Sigmoid colon (tissue), 7 donors: ENCODE results near the gene COL17A1. TPM values are rescaled to one million over a fixed set of nuclear protein-coding genes. Genes with fewer than 3 reads are reported as not detected.

Experiments
- DNase-seq: peaks from one replicate; pipeline ENCODE4 v3.0.0-alpha.2; 2019
- H3K27ac ChIP-seq, 4 donors: fragments of 200-600 bp; sonication (generic); one replicate each; pipeline ENCODE4 v1.5.1; 2016 to 2019; ENCODE audit warnings: mild to moderate bottlenecking in 1 of 4
- H3K27me3 ChIP-seq, 3 donors: fragments of 200-600 bp; sonication (generic); one replicate each; pipeline ENCODE4 v1.5.1; 2019; ENCODE audit warnings: mild to moderate bottlenecking in 1 of 3
- H3K36me3 ChIP-seq, 4 donors: fragments of 200-600 bp; sonication (generic); one replicate each; pipeline ENCODE4 v1.5.1; 2016 to 2019
- H3K4me1 ChIP-seq, 4 donors: fragments of 200-600 bp; sonication (generic); one replicate each; pipeline ENCODE4 v1.5.1; 2017 to 2019
- H3K4me3 ChIP-seq, 4 donors: fragments of 200-600 bp; sonication (generic); one replicate each; pipeline ENCODE4 v1.5.1; 2017 to 2019; ENCODE audit warnings: mild to moderate bottlenecking in 2 of 4, moderate library complexity in 1 of 4
- H3K9me3 ChIP-seq, 4 donors: fragments of 200-600 bp in 3 of 4; sonication (generic) in 3 of 4; one replicate each; pipeline versions ENCODE4 v1.5.1 to v1.6.1; 2013 to 2019
- EP300 ChIP-seq, 4 donors: sonication (generic); formaldehyde crosslinking; IDR thresholded peaks; one replicate each; pipeline ENCODE4 v1.6.1; 2017; ENCODE audit warnings: antibody characterized with exemption in 4 of 4
- POLR2A ChIP-seq, 2 donors: fragments of 450-650 bp; IDR thresholded peaks; one replicate each; pipeline ENCODE4 v1.6.1; 2016; ENCODE audit warnings: antibody characterized with exemption in 2 of 2, mild to moderate bottlenecking in 2 of 2, moderate library complexity in 2 of 2
- POLR2AphosphoS5 ChIP-seq, 4 donors: sonication (generic); formaldehyde crosslinking; IDR thresholded peaks; one replicate each; pipeline ENCODE4 v1.6.1; 2017; ENCODE audit warnings: antibody characterized with exemption in 4 of 4
- WGBS, 2 donors: extraction: QIAGEN DNeasy Blood & Tissue Kit; methylation state at CpG; one replicate each; pipeline ENCODE4 v1.1.7; 2013; 5-methylcytosine and 5-hydroxymethylcytosine counted together
- intact Hi-C: fragments of 100-400 bp; cut with DNase I; formaldehyde crosslinking; loops from one replicate; pipeline ENCODE4 v1.15.1; 2023
- polyA plus RNA-seq, 3 donors: library from polyadenylated mRNA; stranded (reverse); fragments of 200-250 nt; gene quantifications; one replicate each; pipeline ENCODE4 v1.2.3, GENCODE V29; 2013
- total RNA-seq, 4 donors: library from RNA; depleted of rRNA; stranded (reverse); fragments of >200 nt; gene quantifications; one replicate each; pipeline ENCODE4 v1.1.0, GENCODE V29; 2016
- TF ChIP-seq, protein P1 (sequence below), 4 experiments: fragments of 450-650 bp in 3 of 4; fragments of 200-600 bp in 1 of 4; IDR thresholded peaks; one replicate each; pipeline ENCODE4 v1.5.1; 2016 to 2019; ENCODE audit warnings: antibody characterized with exemption in 4 of 4, mild to moderate bottlenecking in 3 of 4, moderate library complexity in 2 of 4
- donor health status: healthy with polysubstance abuse.
- donor health status: Bipolar disorder and iron deficiency.
- donor health status: healthy.

Gene COL17A1
- total and polyA plus RNA-seq, 7 donors, result 18.7 to 67.4 (median 24.0) TPM; not detected in 4

DNA sequence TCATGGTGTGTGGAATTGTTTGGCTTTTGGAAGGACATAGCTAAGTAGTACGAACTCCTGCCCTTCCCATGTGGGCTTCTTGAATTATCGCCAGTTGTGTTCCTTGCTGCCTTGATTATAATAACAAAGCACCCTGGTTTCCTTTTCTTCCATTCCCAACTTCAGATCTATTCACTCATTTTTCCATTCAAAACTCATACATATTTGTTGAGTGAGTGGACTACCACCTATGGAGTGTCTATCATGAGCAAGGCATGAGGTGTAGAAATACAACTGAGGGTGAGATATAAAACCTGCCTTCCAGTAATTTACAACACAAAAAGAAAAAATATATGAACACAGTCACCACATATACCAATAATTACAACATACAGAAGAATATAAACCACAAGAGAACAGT, 4.9 kb upstream of the COL17A1 start:
- TF ChIP-seq POLR2AphosphoS5 (IDR thresholded peaks at IDR 0.05), result no peak
- TF ChIP-seq, protein P1, sequence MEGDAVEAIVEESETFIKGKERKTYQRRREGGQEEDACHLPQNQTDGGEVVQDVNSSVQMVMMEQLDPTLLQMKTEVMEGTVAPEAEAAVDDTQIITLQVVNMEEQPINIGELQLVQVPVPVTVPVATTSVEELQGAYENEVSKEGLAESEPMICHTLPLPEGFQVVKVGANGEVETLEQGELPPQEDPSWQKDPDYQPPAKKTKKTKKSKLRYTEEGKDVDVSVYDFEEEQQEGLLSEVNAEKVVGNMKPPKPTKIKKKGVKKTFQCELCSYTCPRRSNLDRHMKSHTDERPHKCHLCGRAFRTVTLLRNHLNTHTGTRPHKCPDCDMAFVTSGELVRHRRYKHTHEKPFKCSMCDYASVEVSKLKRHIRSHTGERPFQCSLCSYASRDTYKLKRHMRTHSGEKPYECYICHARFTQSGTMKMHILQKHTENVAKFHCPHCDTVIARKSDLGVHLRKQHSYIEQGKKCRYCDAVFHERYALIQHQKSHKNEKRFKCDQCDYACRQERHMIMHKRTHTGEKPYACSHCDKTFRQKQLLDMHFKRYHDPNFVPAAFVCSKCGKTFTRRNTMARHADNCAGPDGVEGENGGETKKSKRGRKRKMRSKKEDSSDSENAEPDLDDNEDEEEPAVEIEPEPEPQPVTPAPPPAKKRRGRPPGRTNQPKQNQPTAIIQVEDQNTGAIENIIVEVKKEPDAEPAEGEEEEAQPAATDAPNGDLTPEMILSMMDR (IDR thresholded peaks at IDR 0.05), result no peak
- TF ChIP-seq EP300 (IDR thresholded peaks at IDR 0.05), result no peak
- no peak for TF ChIP-seq POLR2A (IDR thresholded peaks at IDR 0.05)
- Histone ChIP-seq H3K36me3 (no peaks in the 10 kb centered on the region), H3K27ac (no peak overlapping the region), H3K4me3 (no peak overlapping the region), H3K9me3 (no peaks in the 10 kb centered on the region), H3K27me3 (no peaks in the 10 kb centered on the region), H3K4me1 (no peaks in the 10 kb centered on the region)
- intact Hi-C loops, result no loop called here
- DNase-seq, result no peak
- WGBS, 2 donors, result 81 to 89% methylated on average over 2 of the region's 2 CpGs

DNA sequence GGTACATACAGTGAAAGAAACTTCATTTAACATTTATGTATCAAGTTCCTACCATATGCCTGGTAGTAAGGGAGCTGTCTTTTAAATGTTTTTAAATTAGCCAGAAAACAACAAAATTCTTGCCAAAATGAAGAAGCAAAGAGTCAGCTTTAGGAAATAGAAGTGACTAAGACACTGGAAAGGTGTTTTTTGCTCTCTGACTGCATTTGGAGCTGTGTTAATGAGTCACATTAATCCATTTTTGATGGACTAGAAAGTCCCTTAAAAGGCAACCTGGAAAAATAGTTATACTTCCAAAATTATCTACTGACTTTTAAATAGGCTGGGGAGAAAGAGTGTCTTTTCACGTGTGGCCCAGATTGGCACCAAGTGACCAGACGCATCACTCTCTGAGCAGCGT, 3.9 kb upstream of the COL17A1 start:
- no peak overlapping the region for H3K4me3 ChIP-seq
- no peak for DNase-seq
- H3K27me3 ChIP-seq, result no peaks in the 10 kb centered on the region
- WGBS, 2 donors, result 91 to 92% methylated on average over 3 of the region's 3 CpGs
- H3K9me3 ChIP-seq, result no peaks in the 10 kb centered on the region
- H3K36me3 ChIP-seq, result no peaks in the 10 kb centered on the region
- intact Hi-C loops, result no loop called here
- H3K4me1 ChIP-seq, result no peaks in the 10 kb centered on the region
- H3K27ac ChIP-seq, result no peak overlapping the region
- TF ChIP-seq EP300 (IDR thresholded peaks at IDR 0.05), result no peak
- no peak for TF ChIP-seq POLR2AphosphoS5 (IDR thresholded peaks at IDR 0.05)

DNA sequence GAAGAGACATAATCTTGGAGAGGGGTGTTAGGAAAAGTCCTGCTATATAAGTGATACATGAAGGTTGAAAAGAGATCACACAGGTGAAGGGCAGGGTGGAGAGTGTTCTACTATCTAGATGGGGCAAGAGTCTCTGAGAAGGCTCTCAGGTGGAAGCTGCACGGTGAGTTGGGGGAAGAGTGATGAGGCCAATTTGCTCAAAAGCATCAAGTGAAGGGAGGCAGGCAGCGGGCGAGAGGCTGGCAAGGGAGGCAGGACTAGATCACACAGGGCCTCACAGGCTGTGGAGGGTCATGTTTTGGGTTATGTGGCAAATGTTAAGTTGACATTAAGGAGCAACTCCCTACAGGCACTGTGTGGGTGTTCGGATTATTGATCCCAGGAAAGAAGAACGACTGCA, 2.6 kb upstream of the COL17A1 start:
- TF ChIP-seq, protein P1 (IDR thresholded peaks at IDR 0.05), result no peak
- TF ChIP-seq POLR2A (IDR thresholded peaks at IDR 0.05) (no peak), POLR2AphosphoS5 (IDR thresholded peaks at IDR 0.05) (no peak), EP300 (IDR thresholded peaks at IDR 0.05) (no peak)
- Histone ChIP-seq H3K4me3 (no peak overlapping the region), H3K27me3 (no peaks in the 10 kb centered on the region), H3K9me3 (no peaks in the 10 kb centered on the region), H3K27ac (no peak overlapping the region), H3K4me1 (no peaks in the 10 kb centered on the region), H3K36me3 (no peaks in the 10 kb centered on the region)
- 93 to 95% methylated on average over 5 of the region's 5 CpGs for WGBS, 2 donors
- DNase-seq, result no peak
- intact Hi-C loops, result no loop called here

DNA sequence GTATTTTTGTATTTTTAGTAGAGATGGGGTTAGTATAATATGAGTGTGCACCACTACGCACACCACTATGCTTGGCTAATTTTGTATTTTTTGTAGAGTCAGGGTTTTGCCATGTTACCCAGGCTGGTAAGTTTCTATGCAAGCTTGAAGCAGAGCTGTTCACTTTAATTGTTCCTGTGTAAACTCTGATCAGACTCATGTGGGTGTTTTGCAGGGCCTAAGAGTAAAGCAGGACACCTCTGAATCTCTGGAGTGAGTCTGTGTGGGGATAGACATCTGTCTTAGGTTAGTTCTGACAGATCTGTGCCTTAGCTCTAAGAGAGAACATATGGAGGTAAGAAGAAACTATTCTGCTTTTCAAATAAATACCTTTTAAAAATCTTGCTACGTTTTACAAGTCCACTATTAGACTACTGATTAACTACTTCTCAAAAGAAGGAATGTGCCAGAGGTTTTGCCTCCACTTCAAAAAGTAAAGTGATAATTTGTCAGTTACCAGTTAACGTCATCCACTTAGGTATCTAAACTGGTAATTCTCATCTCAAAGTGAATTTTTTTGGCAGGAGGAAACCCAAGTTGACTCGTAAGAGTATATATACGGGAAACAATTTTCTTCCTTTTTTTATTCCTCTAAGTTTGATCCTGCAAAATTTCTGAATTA, 1.1 kb downstream of the COL17A1 start:
- intact Hi-C loops, result no loop called here
- Histone ChIP-seq H3K27me3 (no peaks in the 10 kb centered on the region), H3K4me1 (no peaks in the 10 kb centered on the region), H3K27ac (no peak overlapping the region), H3K36me3 (no peaks in the 10 kb centered on the region), H3K4me3 (no peak overlapping the region), H3K9me3 (no peaks in the 10 kb centered on the region)
- 65 to 76% methylated on average over 5 of the region's 5 CpGs for WGBS, 2 donors
- TF ChIP-seq POLR2A (IDR thresholded peaks at IDR 0.05), result no peak
- TF ChIP-seq, protein P1 (IDR thresholded peaks at IDR 0.05), result no peak
- no peak for DNase-seq

DNA sequence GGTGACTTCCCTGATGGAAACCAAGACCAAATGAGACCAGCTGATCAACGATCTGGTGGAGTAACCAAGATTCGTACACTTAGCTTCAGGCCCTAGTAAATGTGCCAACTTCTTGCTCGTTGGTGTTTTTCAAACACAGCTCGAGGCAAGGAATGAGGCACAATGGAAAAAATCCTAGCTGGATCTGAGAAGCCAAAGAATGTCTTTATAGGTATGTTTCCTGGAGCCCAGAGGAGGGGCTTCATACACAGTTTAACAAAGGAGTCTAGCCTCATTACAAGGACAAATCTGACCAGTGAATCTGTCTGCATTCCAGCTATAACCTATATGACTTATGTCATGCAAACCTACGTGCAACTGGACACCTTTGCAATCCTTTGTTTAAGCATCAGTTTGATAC, 3.7 kb downstream of the COL17A1 start:
- Histone ChIP-seq H3K27ac (no peak overlapping the region), H3K4me1 (no peaks in the 10 kb centered on the region), H3K36me3 (no peaks in the 10 kb centered on the region), H3K27me3 (no peaks in the 10 kb centered on the region), H3K4me3 (no peak overlapping the region), H3K9me3 (no peaks in the 10 kb centered on the region)
- DNase-seq, result no peak
- TF ChIP-seq, protein P1 (IDR thresholded peaks at IDR 0.05), result no peak
- no peak for TF ChIP-seq POLR2AphosphoS5 (IDR thresholded peaks at IDR 0.05)
- no peak for TF ChIP-seq POLR2A (IDR thresholded peaks at IDR 0.05)
- no peak for TF ChIP-seq EP300 (IDR thresholded peaks at IDR 0.05)
- intact Hi-C loops, result no loop called here
- WGBS, 2 donors, result 83 to 89% methylated on average over 5 of the region's 5 CpGs
